Fibroblast of skin of right quadriceps (primary cell): Measurements from ENCODE around the gene RAPGEF1.
"Not testable (repeated sequence)": the region's sequence is repeated elsewhere in the genome, so short reads cannot be mapped to it uniquely, and the experiment has no call there.

Experiments
- DNase-seq: peaks from one replicate; pipeline ENCODE4 v3.0.0-alpha.2; 2013

The RAPGEF1 gene

GRCh38 chr9:131739959-131740648 is at the start of gene RAPGEF1:
Gene RAPGEF1, minus strand, starts transcription at chr9:131740076. Its CDS starts 246 bp downstream, at chr9:131739830.
- peak; percentile 41 for DNase-seq

GRCh38 chr9:131788851-131789250 is 49.0 kb upstream of the RAPGEF1 start:
- DNase-seq = no peak

- DNase-seq = no peak
Measured at GRCh38 chr9:131787838-131788237, 48.0 kb upstream of the RAPGEF1 start.

GRCh38 chr9:131784748-131785501 is 45.0 kb upstream of the RAPGEF1 start:
- no peak for DNase-seq

- no peak for DNase-seq
Measured at GRCh38 chr9:131781069-131781468, 41.2 kb upstream of the RAPGEF1 start.

- peak; percentile 37 for DNase-seq
Measured at GRCh38 chr9:131776473-131776872, 36.6 kb upstream of the RAPGEF1 start.

GRCh38 chr9:131776036-131776435 is 36.2 kb upstream of the RAPGEF1 start:
- no peak for DNase-seq

GRCh38 chr9:131774636-131775035 is 34.8 kb upstream of the RAPGEF1 start:
- DNase-seq = no peak

- peak; percentile 57 for DNase-seq
Measured at GRCh38 chr9:131773911-131774379, 34.1 kb upstream of the RAPGEF1 start.

GRCh38 chr9:131772940-131773339 is 33.1 kb upstream of the RAPGEF1 start:
- DNase-seq = no peak

GRCh38 chr9:131771646-131772045 is 31.8 kb upstream of the RAPGEF1 start:
- no peak for DNase-seq

GRCh38 chr9:131769361-131769760 is 29.5 kb upstream of the RAPGEF1 start:
- no peak for DNase-seq

GRCh38 chr9:131764568-131764967 is 24.7 kb upstream of the RAPGEF1 start:
- DNase-seq = no peak

- peak; percentile 44 for DNase-seq
Measured at GRCh38 chr9:131762356-131762932, 22.6 kb upstream of the RAPGEF1 start.

- DNase-seq = peak; percentile 19
Measured at GRCh38 chr9:131759017-131759647, 19.3 kb upstream of the RAPGEF1 start.

- DNase-seq = no peak
Measured at GRCh38 chr9:131757549-131757948, 17.7 kb upstream of the RAPGEF1 start.

- peak; percentile 59 for DNase-seq
Measured at GRCh38 chr9:131755541-131756198, 15.8 kb upstream of the RAPGEF1 start.

GRCh38 chr9:131754846-131755245 is 15.0 kb upstream of the RAPGEF1 start:
- DNase-seq = no peak

GRCh38 chr9:131753751-131754150 is 13.9 kb upstream of the RAPGEF1 start:
- not testable (repeated sequence) for DNase-seq

- no peak for DNase-seq
Measured at GRCh38 chr9:131752231-131752884, 12.5 kb upstream of the RAPGEF1 start.

- no peak for DNase-seq
Measured at GRCh38 chr9:131748411-131748955, 8.6 kb upstream of the RAPGEF1 start.

GRCh38 chr9:131747352-131747751 is 7.5 kb upstream of the RAPGEF1 start:
- DNase-seq = peak; percentile 48
